OCI-LY7 (cell line): ENCODE data around the gene LTBP4. TPM values are rescaled to one million over a fixed set of nuclear protein-coding genes. Genes with fewer than 3 reads are reported as not detected.

Source experiments
- BruUV-seq: library from RNA; stranded (reverse); fragments of 400-500 nt; replicated peaks from 2 replicates; lab custom pipeline; 2021; lab: Mats Ljungman, UMichigan
- CTCF ChIA-PET: fragments of 300-600 bp; sonication (Branson Sonifier 250); formaldehyde crosslinking; loops from one replicate; lab custom pipeline; 2022; ENCODE audit warnings: antibody characterized with exemption; ENCODE audit not compliant: unreplicated experiment; lab: Charles Lee
- POLR2A ChIA-PET: fragments of 300-600 bp; sonication (Branson Sonifier 250); formaldehyde crosslinking; loops from one replicate; lab custom pipeline; 2022; ENCODE audit warnings: antibody characterized with exemption; lab: Charles Lee
- DNase-seq: peaks from one replicate; pipeline ENCODE4 v3.0.0-alpha.2; 2015; ENCODE audit warnings: low spot score
- H2AFZ ChIP-seq: fragments of 200-600 bp; sonication (generic), shearing (Covaris generic); 2 replicates; pipeline ENCODE4 v1.6.1; 2014; ENCODE audit warnings: mild to moderate bottlenecking, antibody characterized with exemption, low read length, moderate library complexity
- H3K27ac ChIP-seq: fragments of 200-600 bp; sonication (generic); 2 replicates; pipeline ENCODE4 v1.5.1; 2014; ENCODE audit warnings: mixed run types, low read depth, mild to moderate bottlenecking, moderate library complexity, low read length, inconsistent platforms; ENCODE audit not compliant: poor library complexity, severe bottlenecking
- H3K36me3 ChIP-seq: fragments of 200-600 bp; sonication (generic); 2 replicates; pipeline ENCODE4 v1.6.1; 2014; ENCODE audit warnings: mild to moderate bottlenecking, antibody characterized with exemption, low read length, moderate library complexity, mixed read lengths; ENCODE audit not compliant: insufficient read depth
- H3K4me1 ChIP-seq: fragments of 200-600 bp; sonication (generic); 2 replicates; pipeline ENCODE4 v1.5.1; 2014; ENCODE audit warnings: mild to moderate bottlenecking, low read length; ENCODE audit not compliant: insufficient read depth, poor library complexity, severe bottlenecking
- H3K4me2 ChIP-seq: fragments of 200-600 bp; sonication (generic); 2 replicates; pipeline ENCODE4 v1.6.1; 2014; ENCODE audit warnings: mild to moderate bottlenecking, low read length
- H3K4me3 ChIP-seq: fragments of 200-600 bp; sonication (generic); 2 replicates; pipeline ENCODE4 v1.5.1; 2014; ENCODE audit warnings: mild to moderate bottlenecking, low read depth, low read length; ENCODE audit not compliant: poor library complexity, severe bottlenecking
- H3K79me2 ChIP-seq: fragments of 200-600 bp; sonication (generic); 2 replicates; pipeline ENCODE4 v1.6.1; 2016; ENCODE audit warnings: low read depth, mild to moderate bottlenecking, low read length, moderate library complexity, mixed read lengths; ENCODE audit not compliant: insufficient read depth
- H3K9me2 ChIP-seq: fragments of 200-600 bp; sonication (generic); 2 replicates; pipeline ENCODE4 v1.6.1; 2016; ENCODE audit warnings: mild to moderate bottlenecking, low read length, mixed read lengths; ENCODE audit not compliant: insufficient read depth
- H3K9me3 ChIP-seq: fragments of 200-600 bp; sonication (generic); 2 replicates; pipeline ENCODE4 v1.6.1; 2014; ENCODE audit warnings: mild to moderate bottlenecking, mixed run types, low read length, mixed read lengths
- H4K20me1 ChIP-seq: fragments of 200-600 bp; sonication (generic); 2 replicates; pipeline ENCODE4 v1.6.1; 2014; ENCODE audit warnings: mild to moderate bottlenecking, antibody characterized with exemption, low read length, moderate library complexity, mixed read lengths; ENCODE audit not compliant: insufficient read depth
- CTCF ChIP-seq: fragments of 200-600 bp; sonication (generic); conservative IDR thresholded peaks from 2 replicates; pipeline ENCODE4 v1.5.1; 2014; ENCODE audit warnings: mild to moderate bottlenecking, antibody characterized with exemption, low read length, moderate library complexity, mixed read lengths
- EZH2phosphoT487 ChIP-seq: fragments of 200-600 bp; sonication (generic); IDR thresholded peaks from 2 replicates; pipeline ENCODE4 v1.6.1; 2018; ENCODE audit warnings: low read depth, borderline replicate concordance, mild to moderate bottlenecking, mixed run types, antibody characterized with exemption, low read length, moderate library complexity, mixed read lengths
- intact Hi-C: fragments of 100-400 bp; cut with micrococcal nuclease; formaldehyde crosslinking; loops from one replicate; pipeline ENCODE4 v1.10.0; 2022; ENCODE audit not compliant: unreplicated experiment
- total RNA-seq, 2 experiments: library from RNA; depleted of rRNA in 1 of 2; stranded (reverse); fragments of >200 nt in 1 of 2; shearing (Covaris generic) in 1 of 2; gene quantifications; 2 replicates each; pipeline ENCODE4 v1.2.3, GENCODE V29; 2014 to 2022

The LTBP4 gene
- total RNA-seq, 2 experiments from 2014 or later = 44.5 to 108 TPM

GRCh38 chr19:40672038-40672437 lies 70.9 kb downstream of the LTBP4 start:
- intact Hi-C loops = no loop called here
- Histone ChIP-seq H3K36me3 (0 out of 2 replicates have a peak, but pooled peaks cover 10% of the 10 kb centered on the region), H3K27ac (no peak overlapping the region), H3K9me2 (no peaks in the 10 kb centered on the region), H3K4me1 (no peaks in the 10 kb centered on the region), H3K4me3 (no peak overlapping the region), H4K20me1 (no peaks in the 10 kb centered on the region), H3K9me3 (no peaks in the 10 kb centered on the region), H2AFZ (no peak overlapping the region), H3K4me2 (no peak overlapping the region), H3K79me2 (no peaks in the 10 kb centered on the region)
- ChIA-PET CTCF (no interaction called here), POLR2A (no interaction called here)
- TF ChIP-seq EZH2phosphoT487 (no peak), CTCF (no peak)
- DNase-seq = no peak
- BruUV-seq = no TSS peak

DNA sequence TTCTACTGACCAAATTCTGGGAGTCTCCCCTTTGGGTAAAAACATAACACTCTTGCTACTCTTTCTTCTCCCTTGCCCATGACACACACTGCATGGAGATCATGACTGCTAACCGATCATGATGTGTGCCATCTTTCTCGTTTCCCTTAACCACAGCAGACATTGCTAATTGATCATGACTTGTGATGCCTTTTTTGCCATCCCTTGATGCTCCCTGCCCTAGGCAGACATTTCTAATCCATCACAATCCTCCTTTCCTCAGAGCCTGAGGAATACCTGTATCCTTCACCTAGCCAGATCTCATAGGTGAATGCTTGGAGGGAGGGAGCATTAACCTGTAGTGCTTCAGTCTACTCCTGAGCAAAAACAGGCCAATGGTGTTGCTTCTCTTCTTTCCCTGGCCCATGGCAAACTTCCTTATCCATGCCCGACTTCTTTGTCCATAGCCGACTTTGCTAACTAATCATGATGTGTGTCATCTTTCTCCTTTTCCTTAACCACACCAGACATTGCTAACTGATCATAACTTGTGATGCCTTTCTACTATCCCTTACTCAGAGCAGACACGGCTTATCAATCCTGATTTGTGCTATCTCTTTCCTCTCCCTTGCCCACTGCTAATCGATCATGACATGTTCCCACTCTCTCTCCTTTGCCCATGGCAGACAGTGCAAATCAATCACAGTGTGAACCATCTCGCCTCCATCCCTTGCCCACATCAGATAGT lies 71.6 kb downstream of the LTBP4 start:
- H3K4me3 ChIP-seq = no peak overlapping the region
- no TSS peak for BruUV-seq
- H2AFZ ChIP-seq = no peak overlapping the region
- no peak for DNase-seq
- ChIA-PET CTCF (no interaction called here), POLR2A (no interaction called here)
- no peaks in the 10 kb centered on the region for H3K9me3 ChIP-seq
- no peak for TF ChIP-seq EZH2phosphoT487
- TF ChIP-seq CTCF = no peak
- intact Hi-C loops = no loop called here
- H3K4me1 ChIP-seq = no peaks in the 10 kb centered on the region
- H3K36me3 ChIP-seq = 0 out of 2 replicates have a peak, but pooled peaks cover 10% of the 10 kb centered on the region
- no peaks in the 10 kb centered on the region for H4K20me1 ChIP-seq
- H3K9me2 ChIP-seq = no peaks in the 10 kb centered on the region
- no peaks in the 10 kb centered on the region for H3K79me2 ChIP-seq
- H3K27ac ChIP-seq = no peak overlapping the region
- H3K4me2 ChIP-seq = no peak overlapping the region

DNA sequence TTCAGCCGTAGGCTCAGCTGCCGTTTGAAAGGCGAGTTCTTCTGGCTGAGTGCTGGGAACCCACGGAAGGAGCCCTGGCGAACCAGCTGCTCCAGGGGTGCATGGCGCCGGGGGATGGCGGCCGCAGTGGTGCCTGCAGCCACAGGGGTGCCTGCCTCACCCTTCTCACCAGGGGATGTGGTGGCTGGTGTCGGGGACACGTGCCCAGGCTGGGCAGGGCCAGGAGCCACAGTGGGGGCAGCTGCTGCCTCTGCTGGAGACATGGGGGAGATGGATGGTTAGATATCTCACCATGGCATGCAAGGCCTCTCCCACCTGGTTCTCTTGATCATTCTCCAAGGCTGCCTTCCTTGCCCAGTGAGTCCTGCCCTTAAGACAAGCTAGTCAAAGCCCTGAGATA lies 72.2 kb downstream of the LTBP4 start:
- Histone ChIP-seq H3K4me2 (no peak overlapping the region), H3K27ac (no peak overlapping the region), H3K4me3 (no peak overlapping the region), H3K79me2 (no peaks in the 10 kb centered on the region), H3K9me2 (no peaks in the 10 kb centered on the region), H4K20me1 (no peaks in the 10 kb centered on the region), H3K9me3 (no peaks in the 10 kb centered on the region), H3K4me1 (no peaks in the 10 kb centered on the region), H3K36me3 (0 out of 2 replicates have a peak, but pooled peaks cover 10% of the 10 kb centered on the region), H2AFZ (no peak overlapping the region)
- intact Hi-C loops = no loop called here
- BruUV-seq = no TSS peak
- no peak for DNase-seq
- POLR2A ChIA-PET = interaction anchor here (0.7 kb wide), 1 partner anchor 65 kb away, joined by 3 read pairs; no protein-coding TSS in a partner anchor
- CTCF ChIA-PET = no interaction called here
- no peak for TF ChIP-seq EZH2phosphoT487
